ENCODE results near the gene SPRY1. TPM values are rescaled to one million over a fixed set of nuclear protein-coding genes. Genes with fewer than 3 reads are reported as not detected.

Gene SPRY1
- total and polyA plus RNA-seq, 2 of the 8 experiments (the other 6 are each of a cell fraction or from before 2014, with no cell fraction given): 11.7 to 56.2 TPM

DNA sequence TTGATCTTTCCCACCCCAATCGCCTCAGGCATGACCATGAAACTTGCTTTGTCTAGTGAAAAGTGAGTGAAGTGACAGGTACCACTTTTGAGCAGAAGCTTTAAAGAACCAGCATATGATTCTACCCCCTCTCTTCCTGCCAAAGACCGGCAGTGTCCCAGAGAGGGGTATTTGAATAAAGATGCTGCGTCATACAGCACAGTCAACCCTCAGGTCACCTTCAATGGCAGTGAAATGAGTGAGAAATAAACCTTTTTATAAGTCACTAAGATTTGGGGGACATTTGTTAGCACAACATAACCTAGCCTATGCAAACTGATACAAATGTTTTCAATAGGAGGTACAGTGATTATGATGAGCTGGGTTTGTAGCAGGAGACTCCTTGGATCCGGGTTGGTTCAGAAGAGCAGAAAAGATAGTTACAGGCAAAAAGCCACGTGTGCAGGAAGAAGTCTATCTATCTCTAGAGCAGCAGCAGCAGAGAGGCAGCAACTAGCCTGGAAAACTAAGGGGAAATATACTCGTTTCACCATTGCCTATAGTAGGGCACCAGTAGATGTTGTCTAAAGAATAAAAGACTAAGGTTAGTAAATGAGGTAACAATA is 30.3 kb upstream of the SPRY1 start:
- FAIRE-seq: no peak
- 83% methylated on average over 6 of the region's 6 CpGs; no CpG with 5 or more reads in 1 of the 2 experiments for WGBS, 2 experiments (ENCODE audit: extremely low coverage in 1 of 2, insufficient coverage in 1 of 2, insufficient read length in 1 of 2, insufficient replicate concordance in 2 of 2, low coverage in 1 of 2, low lambda C conversion rate in 2 of 2, missing lambda C conversion rate in 1 of 2)
- 0 out of 2 replicates have a peak overlapping the region, but pooled peaks have one; percentile 19 for H2AFZ ChIP-seq (ENCODE audit: low read length)

More for the DNA sequence above, 30.3 kb upstream of the SPRY1 start:
- no peak overlapping the region for H2BK12ac ChIP-seq (ENCODE audit: low read depth, low read length)
- H3K27me3 ChIP-seq (replicated peaks in 1 of 4; ENCODE audit: control insufficient read depth in 3 of 4, extremely low read depth in 1 of 4, insufficient read depth in 3 of 4, low read length in 3 of 4): no peaks in the 10 kb centered on the region
- no peaks in the 10 kb centered on the region for H3K79me2 ChIP-seq (ENCODE audit: control insufficient read depth in 1 of 2, insufficient read depth in 2 of 2, low read length in 2 of 2)
- H2BK120ac ChIP-seq (replicated peaks; ENCODE audit: low read depth, low read length): no peak overlapping the region
- DNase-seq (ENCODE audit: low read depth in 1 of 2, low spot score in 2 of 2): no peak
- no peak overlapping the region for H3K27ac ChIP-seq (ENCODE audit: low read depth, low read length)
- H2BK5ac ChIP-seq (ENCODE audit: low read depth, low read length): no peak overlapping the region
- H3K23ac ChIP-seq (ENCODE audit: insufficient read length): no peak overlapping the region
- H4K20me1 ChIP-seq (replicated peaks in 1 of 2; ENCODE audit: control insufficient read depth in 1 of 2, insufficient read depth in 2 of 2, low read length in 2 of 2): no peaks in the 10 kb centered on the region
- H3K4me3 ChIP-seq (ENCODE audit: extremely low read depth in 1 of 4, insufficient read depth in 2 of 4, low read depth in 3 of 4, low read length in 4 of 4): no peak overlapping the region
- no peak overlapping the region for H2AK5ac ChIP-seq (ENCODE audit: low read depth, low read length)
- 0 out of 7 replicates have a peak, but pooled peaks cover 0 to 3% (median 0%) of the 10 kb centered on the region in 4 experiments for H3K4me1 ChIP-seq (replicated peaks in 1 of 4; ENCODE audit: control insufficient read depth in 3 of 4, insufficient read depth in 4 of 4, low read length in 3 of 4)
- no peak overlapping the region for H2BK15ac ChIP-seq (ENCODE audit: low read length)
- H4K5ac ChIP-seq (ENCODE audit: insufficient read length, low read depth, low read length): no peak overlapping the region
- peaks cover 0 to 7% of the 10 kb centered on the region in 2 experiments; a peak in 3 of 4 replicates for H3K9me3 ChIP-seq (ENCODE audit: insufficient read depth in 2 of 2, low read depth in 1 of 2, low read length in 1 of 2)
- H3K79me1 ChIP-seq (ENCODE audit: low read depth, low read length): no peaks in the 10 kb centered on the region
- ChIA-PET CTCF (ENCODE audit: partially characterized antibody) (interaction anchor here (0.6 to 1.3 kb wide), 5 partner anchors 9 to 436 kb away, joined by 3 to 6 read pairs (median 4); no protein-coding TSS in a partner anchor), POLR2A (ENCODE audit: partially characterized antibody) (no interaction called here)
- no peak overlapping the region for H3K4ac ChIP-seq (replicated peaks; ENCODE audit: insufficient read length, low read depth, low read length)
- no peak overlapping the region for H4K8ac ChIP-seq (ENCODE audit: extremely low read depth, insufficient read depth, low read length)
- H2BK20ac ChIP-seq (ENCODE audit: low read length): no peak overlapping the region
- no peaks in the 10 kb centered on the region for H3K23me2 ChIP-seq (ENCODE audit: low read depth, low read length)
- TF ChIP-seq TCF12 (IDR thresholded peaks at IDR 0.05; ENCODE audit: low read depth, low read length): no peak
- TF ChIP-seq TBP (IDR thresholded peaks at IDR 0.05; ENCODE audit: low read depth, low read length): no peak
- TF ChIP-seq TAF7 (optimal IDR thresholded peaks at IDR 0.05; ENCODE audit: borderline replicate concordance, low read depth, low read length): no peak
- TF ChIP-seq SP1 (IDR thresholded peaks at IDR 0.05; ENCODE audit: low read depth, low read length): no peak
- no peak for TF ChIP-seq BACH1 (IDR thresholded peaks at IDR 0.05; ENCODE audit: low read length)
- TF ChIP-seq HDAC6 (IDR thresholded peaks at IDR 0.05; ENCODE audit: low read depth, low read length): no peak
- no peak for TF ChIP-seq HDAC2 (IDR thresholded peaks at IDR 0.05; ENCODE audit: borderline replicate concordance in 1 of 2, low read depth in 2 of 2, low read length in 2 of 2)
- no peak for TF ChIP-seq CBX8 (IDR thresholded peaks at IDR 0.05; ENCODE audit: borderline replicate concordance, low read depth, low read length)
- no peak for TF ChIP-seq EP300 (IDR thresholded peaks at IDR 0.05; ENCODE audit: borderline replicate concordance in 1 of 2, low read depth in 2 of 2, low read length in 2 of 2)
- TF ChIP-seq GTF2F1 (IDR thresholded peaks at IDR 0.05; ENCODE audit: borderline replicate concordance, low read depth, low read length): no peak
- no peak for TF ChIP-seq MAX (IDR thresholded peaks at IDR 0.05)
- no peak for TF ChIP-seq YY1 (IDR thresholded peaks at IDR 0.05; ENCODE audit: low read depth, low read length)
- no peak overlapping the region for H3K56ac ChIP-seq (replicated peaks; ENCODE audit: insufficient read length, low read depth, low read length)
- peaks cover 0 to 5% (median 0%) of the 10 kb centered on the region in 4 experiments; a peak in 2 of 8 replicates for H3K36me3 ChIP-seq (ENCODE audit: control insufficient read depth in 2 of 4, insufficient read depth in 4 of 4, low read length in 3 of 4)
- H3K9ac ChIP-seq (replicated peaks in 1 of 4; ENCODE audit: extremely low read depth in 1 of 4, low read depth in 3 of 4, low read length in 3 of 4): no peak overlapping the region
- no peak overlapping the region for H3K14ac ChIP-seq (ENCODE audit: insufficient read length)
- H3K4me2 ChIP-seq (ENCODE audit: insufficient read depth in 1 of 2, low read depth in 2 of 2, low read length in 2 of 2): no peak overlapping the region
- H3K18ac ChIP-seq (ENCODE audit: extremely low read depth, low read length): no peak overlapping the region
- H4K91ac ChIP-seq (replicated peaks; ENCODE audit: insufficient read length, low read length): no peak overlapping the region
